SIG-M5 (cell line): ENCODE data around the gene CDC23.
"Not testable (repeated sequence)": the region's sequence is repeated elsewhere in the genome, so short reads cannot be mapped to it uniquely, and the experiment has no call there.

Experiments used
- DNase-seq: peaks from one replicate; lab custom pipeline; 2025; lab: John Stamatoyannopoulos, UW

Gene CDC23

GRCh38 chr5:138213161-138214029, at the start of gene CDC23:
Gene CDC23 (minus strand): TSS chr5:138213323. CDS start chr5:138213312, 11 bp downstream.
- DNase-seq: peak; percentile 84

- no peak for DNase-seq
These were observed 45.7 kb upstream of the CDC23 start for GRCh38 chr5:138258704-138259292.

- no peak for DNase-seq
These were observed 44.5 kb upstream of the CDC23 start for GRCh38 chr5:138257583-138257982.

- no peak for DNase-seq
These were observed 39.8 kb upstream of the CDC23 start for GRCh38 chr5:138252944-138253343.

- DNase-seq: not testable (repeated sequence)
These were observed 34.7 kb upstream of the CDC23 start for GRCh38 chr5:138247800-138248199.

- DNase-seq: no peak
These were observed 33.7 kb upstream of the CDC23 start for GRCh38 chr5:138246822-138247221.

- DNase-seq: no peak
These were observed 33.2 kb upstream of the CDC23 start for GRCh38 chr5:138246334-138246733.

- no peak for DNase-seq
These were observed 32.6 kb upstream of the CDC23 start for GRCh38 chr5:138245717-138246116.

GRCh38 chr5:138243794-138244193, 30.7 kb upstream of the CDC23 start:
- no peak for DNase-seq

- no peak for DNase-seq
These were observed 28.8 kb upstream of the CDC23 start for GRCh38 chr5:138241688-138242571.

- no peak for DNase-seq
These were observed 27.7 kb upstream of the CDC23 start for GRCh38 chr5:138240650-138241385.

- no peak for DNase-seq
These were observed 24.9 kb upstream of the CDC23 start for GRCh38 chr5:138238034-138238433.

- no peak for DNase-seq
These were observed 21.5 kb upstream of the CDC23 start for GRCh38 chr5:138234651-138235050.

GRCh38 chr5:138233280-138233679, 20.2 kb upstream of the CDC23 start:
- DNase-seq: no peak

- no peak for DNase-seq
These were observed 18.0 kb upstream of the CDC23 start for GRCh38 chr5:138230981-138231589.

GRCh38 chr5:138230261-138230660, 17.1 kb upstream of the CDC23 start:
- no peak for DNase-seq

- DNase-seq: no peak
These were observed 16.3 kb upstream of the CDC23 start for GRCh38 chr5:138229387-138229786.

GRCh38 chr5:138226910-138227309, 13.8 kb upstream of the CDC23 start:
- DNase-seq: no peak

GRCh38 chr5:138224712-138225111, 11.6 kb upstream of the CDC23 start:
- DNase-seq: no peak

GRCh38 chr5:138223532-138223931, 10.4 kb upstream of the CDC23 start:
- DNase-seq: no peak

- DNase-seq: no peak
These were observed 3.7 kb upstream of the CDC23 start for GRCh38 chr5:138216799-138217198.

GRCh38 chr5:138212828-138213160, 329 bp downstream of the CDC23 start:
- no peak for DNase-seq
